ENCODE results near the gene BANP.
"Not testable (repeated sequence)": the region's sequence is repeated elsewhere in the genome, so short reads cannot be mapped to it uniquely, and the experiment has no call there.

The BANP gene

GRCh38 chr16:88026964-88027938 is 76.0 kb downstream of the BANP start:
- DNase-seq (ENCODE audit: low read depth in 2 of 2, low spot score in 1 of 2): no peak

GRCh38 chr16:88028177-88028930 is 77.1 kb downstream of the BANP start:
- not testable (repeated sequence) for DNase-seq (ENCODE audit: low read depth in 2 of 2, low spot score in 1 of 2)

- DNase-seq (ENCODE audit: low read depth in 2 of 2, low spot score in 1 of 2): no peak
Observed at GRCh38 chr16:88030498-88030897, 79.3 kb downstream of the BANP start.

GRCh38 chr16:88030961-88031360 is 79.7 kb downstream of the BANP start:
- not testable (repeated sequence) for DNase-seq (ENCODE audit: low read depth in 2 of 2, low spot score in 1 of 2)

- not testable (repeated sequence) for DNase-seq (ENCODE audit: low read depth in 2 of 2, low spot score in 1 of 2)
Observed at GRCh38 chr16:88033003-88033740, 81.9 kb downstream of the BANP start.

GRCh38 chr16:88034770-88035169 is 83.5 kb downstream of the BANP start:
- no peak for DNase-seq (ENCODE audit: low read depth in 2 of 2, low spot score in 1 of 2)

- no peak for DNase-seq (ENCODE audit: low read depth in 2 of 2, low spot score in 1 of 2)
Observed at GRCh38 chr16:88035292-88035691, 84.1 kb downstream of the BANP start.

GRCh38 chr16:88035884-88036639 is 84.8 kb downstream of the BANP start:
- not testable (repeated sequence) for DNase-seq (ENCODE audit: low read depth in 2 of 2, low spot score in 1 of 2)

- DNase-seq (ENCODE audit: low read depth in 2 of 2, low spot score in 1 of 2): not testable (repeated sequence)
Observed at GRCh38 chr16:88036640-88036996, 85.4 kb downstream of the BANP start.

- DNase-seq (ENCODE audit: low read depth in 2 of 2, low spot score in 1 of 2): not testable (repeated sequence)
Observed at GRCh38 chr16:88037359-88037758, 86.1 kb downstream of the BANP start.

GRCh38 chr16:88037876-88038525 is 86.8 kb downstream of the BANP start:
- not testable (repeated sequence) for DNase-seq (ENCODE audit: low read depth in 2 of 2, low spot score in 1 of 2)

- not testable (repeated sequence) for DNase-seq (ENCODE audit: low read depth in 2 of 2, low spot score in 1 of 2)
Observed at GRCh38 chr16:88038526-88038908, 87.3 kb downstream of the BANP start.

- no peak for DNase-seq (ENCODE audit: low read depth in 2 of 2, low spot score in 1 of 2)
Observed at GRCh38 chr16:88039591-88039990, 88.4 kb downstream of the BANP start.

GRCh38 chr16:88040196-88040876 is 89.1 kb downstream of the BANP start:
- DNase-seq (ENCODE audit: low read depth in 2 of 2, low spot score in 1 of 2): not testable (repeated sequence)

GRCh38 chr16:88040877-88041244 is 89.6 kb downstream of the BANP start:
- DNase-seq (ENCODE audit: low read depth in 2 of 2, low spot score in 1 of 2): not testable (repeated sequence)

GRCh38 chr16:88041506-88041905 is 90.3 kb downstream of the BANP start:
- DNase-seq (ENCODE audit: low read depth in 2 of 2, low spot score in 1 of 2): not testable (repeated sequence)

GRCh38 chr16:88041986-88042562 is 90.8 kb downstream of the BANP start:
- not testable (repeated sequence) for DNase-seq (ENCODE audit: low read depth in 2 of 2, low spot score in 1 of 2)

- DNase-seq (ENCODE audit: low read depth in 2 of 2, low spot score in 1 of 2): not testable (repeated sequence)
Observed at GRCh38 chr16:88043208-88043910, 92.1 kb downstream of the BANP start.

Measured in stimulated activated CD8-positive, alpha-beta memory T cell treated with anti-CD3 and anti-CD28 coated beads, Interleukin-4, amount 100 ng/mL, for 4 hours (primary cell).